GM18867 (cell line): ENCODE data around the gene RERE.
"Not testable (repeated sequence)": the region's sequence is repeated elsewhere in the genome, so short reads cannot be mapped to it uniquely, and the experiment has no call there.

Experiments used
- ATAC-seq: cut with Tn5 transposase; IDR thresholded peaks from one replicate; pipeline ENCODE4 v1.9.1; 2021; ENCODE audit warnings: mild to moderate bottlenecking, moderate library complexity; ENCODE audit not compliant: unreplicated experiment

The RERE gene

GRCh38 chr1:8463144-8463927 lies 354.1 kb downstream of the RERE start:
- no peak for ATAC-seq

- no peak for ATAC-seq
Measured at GRCh38 chr1:8462371-8462892, 355.0 kb downstream of the RERE start.

- no peak for ATAC-seq
Measured at GRCh38 chr1:8461351-8462110, 355.9 kb downstream of the RERE start.

GRCh38 chr1:8460784-8461183 lies 356.7 kb downstream of the RERE start:
- ATAC-seq, result no peak

- ATAC-seq, result no peak
Measured at GRCh38 chr1:8460132-8460544, 357.3 kb downstream of the RERE start.

- ATAC-seq, result no peak
Measured at GRCh38 chr1:8458607-8459006, 358.8 kb downstream of the RERE start.

GRCh38 chr1:8457760-8458381 lies 359.6 kb downstream of the RERE start:
- no peak for ATAC-seq

- ATAC-seq, result no peak
Measured at GRCh38 chr1:8456991-8457390, 360.4 kb downstream of the RERE start.

- no peak for ATAC-seq
Measured at GRCh38 chr1:8456308-8456912, 361.0 kb downstream of the RERE start.

- ATAC-seq, result no peak
Measured at GRCh38 chr1:8455700-8456307, 361.6 kb downstream of the RERE start.

- ATAC-seq, result no peak
Measured at GRCh38 chr1:8450312-8450711, 367.1 kb downstream of the RERE start.

- ATAC-seq, result no peak
Measured at GRCh38 chr1:8448911-8449661, 368.4 kb downstream of the RERE start.

GRCh38 chr1:8448505-8448904 lies 368.9 kb downstream of the RERE start:
- ATAC-seq, result not testable (repeated sequence)

GRCh38 chr1:8447616-8448150 lies 369.8 kb downstream of the RERE start:
- ATAC-seq, result no peak

GRCh38 chr1:8446119-8446518 lies 371.3 kb downstream of the RERE start:
- not testable (repeated sequence) for ATAC-seq

- ATAC-seq, result no peak
Measured at GRCh38 chr1:8443558-8444194, 373.8 kb downstream of the RERE start.

- no peak for ATAC-seq
Measured at GRCh38 chr1:8441426-8441825, 376.0 kb downstream of the RERE start.

- peak; percentile 41 for ATAC-seq
Measured at GRCh38 chr1:8439015-8439702, 378.3 kb downstream of the RERE start.

- ATAC-seq, result no peak
Measured at GRCh38 chr1:8438489-8438888, 379.0 kb downstream of the RERE start.
